ENCODE data around the gene RUNDC3A.

The RUNDC3A gene

DNA sequence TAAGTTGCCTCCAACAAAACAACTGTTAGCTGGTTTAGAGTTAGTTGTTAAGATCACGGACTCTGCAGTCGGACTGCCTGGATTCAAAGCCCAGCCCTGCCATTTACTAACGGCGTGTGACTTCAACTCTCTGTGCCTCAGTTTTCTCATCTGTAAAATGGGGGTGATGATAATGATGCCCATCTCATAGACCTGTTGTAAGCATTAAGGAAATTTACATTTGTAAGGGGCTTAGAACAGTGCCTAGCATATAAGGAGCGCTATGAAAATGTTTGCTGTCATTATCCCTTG is 41.3 kb upstream of the RUNDC3A start:
- Histone ChIP-seq H3K27me3 (ENCODE audit: low read length) (no peaks in the 10 kb centered on the region), H3K79me2 (ENCODE audit: insufficient read depth, low read length) (no peaks in the 10 kb centered on the region), H3K4me3 (ENCODE audit: insufficient read depth, low read length, poor library complexity, severe bottlenecking) (no peak overlapping the region), H2AFZ (ENCODE audit: low read depth, low read length, severe bottlenecking) (no peak overlapping the region), H3K27ac (ENCODE audit: low read depth, low read length) (no peak overlapping the region), H3K9me3 (ENCODE audit: insufficient read depth, low read length) (no peaks in the 10 kb centered on the region), H3K9ac (ENCODE audit: low read length) (no peak overlapping the region), H3K4me2 (ENCODE audit: low read depth, low read length, poor library complexity, severe bottlenecking) (no peak overlapping the region), H4K20me1 (ENCODE audit: low read depth, low read length) (no peaks in the 10 kb centered on the region), H3K36me3 (ENCODE audit: low read length) (no peaks in the 10 kb centered on the region), H3K9me2 (replicated peaks; ENCODE audit: insufficient read depth, low read length) (no peaks in the 10 kb centered on the region), H3F3A (ENCODE audit: insufficient read depth) (no peaks in the 10 kb centered on the region)
- TF ChIP-seq, protein P1, sequence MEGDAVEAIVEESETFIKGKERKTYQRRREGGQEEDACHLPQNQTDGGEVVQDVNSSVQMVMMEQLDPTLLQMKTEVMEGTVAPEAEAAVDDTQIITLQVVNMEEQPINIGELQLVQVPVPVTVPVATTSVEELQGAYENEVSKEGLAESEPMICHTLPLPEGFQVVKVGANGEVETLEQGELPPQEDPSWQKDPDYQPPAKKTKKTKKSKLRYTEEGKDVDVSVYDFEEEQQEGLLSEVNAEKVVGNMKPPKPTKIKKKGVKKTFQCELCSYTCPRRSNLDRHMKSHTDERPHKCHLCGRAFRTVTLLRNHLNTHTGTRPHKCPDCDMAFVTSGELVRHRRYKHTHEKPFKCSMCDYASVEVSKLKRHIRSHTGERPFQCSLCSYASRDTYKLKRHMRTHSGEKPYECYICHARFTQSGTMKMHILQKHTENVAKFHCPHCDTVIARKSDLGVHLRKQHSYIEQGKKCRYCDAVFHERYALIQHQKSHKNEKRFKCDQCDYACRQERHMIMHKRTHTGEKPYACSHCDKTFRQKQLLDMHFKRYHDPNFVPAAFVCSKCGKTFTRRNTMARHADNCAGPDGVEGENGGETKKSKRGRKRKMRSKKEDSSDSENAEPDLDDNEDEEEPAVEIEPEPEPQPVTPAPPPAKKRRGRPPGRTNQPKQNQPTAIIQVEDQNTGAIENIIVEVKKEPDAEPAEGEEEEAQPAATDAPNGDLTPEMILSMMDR (IDR thresholded peaks at IDR 0.05; ENCODE audit: insufficient read depth, low read length, poor library complexity, severe bottlenecking): no peak
- no peak for TF ChIP-seq EZH2phosphoT487 (conservative IDR thresholded peaks at IDR 0.05; ENCODE audit: low read length)

DNA sequence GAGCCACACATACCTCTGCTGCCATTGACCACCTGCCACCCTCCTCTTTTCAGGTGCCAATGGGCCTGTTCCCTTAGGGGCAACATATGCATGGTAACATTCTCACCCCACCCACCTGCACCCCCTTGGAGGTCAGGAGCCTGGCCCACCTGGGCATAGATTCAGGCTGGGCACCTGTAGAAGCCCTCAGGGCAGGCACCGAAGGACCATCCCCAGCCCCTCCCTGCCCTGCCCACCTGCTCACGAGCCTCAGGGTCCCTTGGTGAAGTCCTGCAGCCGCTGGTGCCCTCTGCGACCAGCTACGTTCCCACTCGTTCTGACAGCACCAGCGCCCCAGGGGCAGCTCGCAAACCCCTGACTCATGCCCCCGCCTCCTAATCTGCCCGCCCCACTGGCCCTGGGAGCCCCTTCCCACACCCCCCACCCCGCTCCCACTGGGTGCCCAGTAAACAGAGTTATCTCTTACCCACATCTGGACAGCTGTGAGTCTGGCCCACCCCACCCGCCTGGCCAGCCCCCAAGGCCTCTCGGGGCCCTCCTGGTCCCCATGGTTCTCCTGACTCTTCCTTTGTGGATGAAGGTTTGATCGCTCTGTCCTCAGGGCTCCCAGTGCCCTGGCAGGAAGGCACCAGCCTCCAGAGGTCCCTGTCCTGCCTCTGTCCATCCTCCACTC is 40.4 kb upstream of the RUNDC3A start, which contains the start of gene SLC4A1:
SLC4A1 (minus strand) TSS at position 318 of the 673 bp plus-strand sequence. CDS start 5,269 bp downstream, outside the sequence.
- H4K20me1 ChIP-seq (ENCODE audit: low read depth, low read length): no peaks in the 10 kb centered on the region
- H3K4me3 ChIP-seq (ENCODE audit: insufficient read depth, low read length, poor library complexity, severe bottlenecking): no peak within 1 kb of the TSS
- H2AFZ ChIP-seq (ENCODE audit: low read depth, low read length, severe bottlenecking): no peak within 1 kb of the TSS
- TF ChIP-seq, protein P1 (IDR thresholded peaks at IDR 0.05; ENCODE audit: insufficient read depth, low read length, poor library complexity, severe bottlenecking): no peak
- no peak for TF ChIP-seq EZH2phosphoT487 (conservative IDR thresholded peaks at IDR 0.05; ENCODE audit: low read length)
- H3K27me3 ChIP-seq (ENCODE audit: low read length): no peaks in the 10 kb centered on the region
- H3K9ac ChIP-seq (ENCODE audit: low read length): no peak within 1 kb of the TSS
- no peak within 1 kb of the TSS for H3K4me2 ChIP-seq (ENCODE audit: low read depth, low read length, poor library complexity, severe bottlenecking)
- H3K27ac ChIP-seq (ENCODE audit: low read depth, low read length): no peak within 1 kb of the TSS
- H3F3A ChIP-seq (ENCODE audit: insufficient read depth): no peaks in the 10 kb centered on the region
- H3K9me3 ChIP-seq (ENCODE audit: insufficient read depth, low read length): no peaks in the 10 kb centered on the region
- H3K79me2 ChIP-seq (ENCODE audit: insufficient read depth, low read length): no peaks in the 10 kb centered on the region
- no peaks in the 10 kb centered on the region for H3K9me2 ChIP-seq (replicated peaks; ENCODE audit: insufficient read depth, low read length)
- H3K36me3 ChIP-seq (ENCODE audit: low read length): no peaks in the 10 kb centered on the region

DNA sequence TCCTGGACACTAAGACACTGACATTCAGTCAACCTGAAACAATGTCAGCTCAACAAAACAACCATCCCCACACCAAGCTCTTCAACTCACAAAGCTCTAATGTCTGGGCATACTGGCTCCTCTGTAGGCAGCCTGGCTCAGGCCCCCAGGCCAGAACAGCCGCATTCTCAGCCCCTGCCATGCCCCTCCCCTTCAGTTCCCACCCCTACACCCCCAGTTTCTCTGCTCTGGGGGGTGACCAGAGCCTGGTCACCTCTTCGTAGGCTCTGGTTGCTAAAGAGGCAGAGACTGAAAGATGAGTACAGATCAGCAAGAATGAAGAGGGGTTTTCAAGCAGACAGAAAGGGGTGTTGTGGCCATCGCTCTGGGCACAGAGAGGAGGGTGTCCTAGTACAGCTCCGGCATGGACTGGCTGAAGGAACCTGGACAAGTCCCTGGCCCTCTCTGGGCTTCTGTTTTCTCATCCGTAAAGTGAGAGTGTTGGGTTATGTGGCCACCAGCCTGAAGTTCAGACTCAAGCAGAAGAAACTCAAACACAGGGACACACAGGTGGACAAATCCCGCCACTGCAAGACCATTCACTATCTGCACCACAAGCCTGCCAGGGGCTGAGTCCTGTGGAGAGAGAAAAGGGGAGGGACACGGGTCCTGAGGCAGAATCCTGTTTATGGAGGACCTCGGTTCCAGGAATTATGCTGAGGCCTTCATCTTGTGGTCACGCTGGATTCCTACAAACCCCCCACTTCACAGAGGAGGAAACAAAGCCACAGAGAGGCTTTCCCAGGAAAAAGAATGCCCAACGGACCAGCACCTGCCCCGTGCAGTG is 39.5 kb upstream of the RUNDC3A start:
- Histone ChIP-seq H3F3A (ENCODE audit: insufficient read depth) (no peaks in the 10 kb centered on the region), H3K9me3 (ENCODE audit: insufficient read depth, low read length) (no peaks in the 10 kb centered on the region), H3K36me3 (ENCODE audit: low read length) (no peaks in the 10 kb centered on the region), H3K4me3 (ENCODE audit: insufficient read depth, low read length, poor library complexity, severe bottlenecking) (no peak overlapping the region), H3K9me2 (replicated peaks; ENCODE audit: insufficient read depth, low read length) (no peaks in the 10 kb centered on the region), H3K79me2 (ENCODE audit: insufficient read depth, low read length) (no peaks in the 10 kb centered on the region), H3K4me2 (ENCODE audit: low read depth, low read length, poor library complexity, severe bottlenecking) (no peak overlapping the region), H3K27ac (ENCODE audit: low read depth, low read length) (no peak overlapping the region), H4K20me1 (ENCODE audit: low read depth, low read length) (no peaks in the 10 kb centered on the region), H3K9ac (ENCODE audit: low read length) (no peak overlapping the region), H3K27me3 (ENCODE audit: low read length) (no peaks in the 10 kb centered on the region), H2AFZ (ENCODE audit: low read depth, low read length, severe bottlenecking) (no peak overlapping the region)
- TF ChIP-seq, protein P1 (IDR thresholded peaks at IDR 0.05; ENCODE audit: insufficient read depth, low read length, poor library complexity, severe bottlenecking): no peak
- TF ChIP-seq EZH2phosphoT487 (conservative IDR thresholded peaks at IDR 0.05; ENCODE audit: low read length): no peak

All from SU-DHL-6 (cell line).